ENCODE results near the gene ELAVL4. TPM values are rescaled to one million over a fixed set of nuclear protein-coding genes. Genes with fewer than 3 reads are reported as not detected.

ELAVL4 gene
- total RNA-seq, 1 donor from 2014 or later: 0.13 TPM

- DNase-seq (ENCODE audit: low spot score) (no peak), ATAC-seq (no peak)
- intact Hi-C loops (cut with DNase I): no loop called here
Measured at GRCh38 chr1:50228871-50229384, 120.2 kb downstream of the ELAVL4 start.

- DNase-seq (ENCODE audit: low spot score) (no peak), ATAC-seq (no peak)
- intact Hi-C loops (cut with DNase I): no loop called here
Measured at GRCh38 chr1:50231209-50231608, 122.5 kb downstream of the ELAVL4 start.

- DNase-seq (ENCODE audit: low spot score) (no peak), ATAC-seq (no peak)
- intact Hi-C loops (cut with DNase I): no loop called here
Measured at GRCh38 chr1:50232336-50232735, 123.6 kb downstream of the ELAVL4 start.

GRCh38 chr1:50236656-50237055, 127.9 kb downstream of the ELAVL4 start:
- intact Hi-C loops (cut with DNase I): no loop called here
- no peak for DNase-seq (ENCODE audit: low spot score)
- ATAC-seq: no peak

DNA sequence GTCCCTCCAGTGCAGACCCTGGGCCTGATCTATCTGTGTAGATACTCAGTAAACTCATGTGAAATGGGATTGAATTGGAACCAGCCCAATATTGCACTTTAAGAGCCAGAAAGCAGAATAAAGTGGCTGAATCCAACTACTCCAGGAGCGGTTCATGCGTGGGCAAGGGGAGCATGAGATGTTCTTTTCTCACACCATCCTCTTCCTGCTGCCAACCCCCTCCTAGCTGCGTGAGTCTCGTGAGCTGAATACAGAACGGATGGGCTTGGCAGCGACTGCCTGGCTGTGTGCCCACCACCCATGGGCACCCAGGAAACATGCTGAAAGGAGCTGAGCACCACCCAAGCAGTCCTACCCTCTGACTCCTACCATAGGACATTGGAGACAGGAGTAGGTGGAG, 128.3 kb downstream of the ELAVL4 start:
- intact Hi-C loops (cut with DNase I): no loop called here
- no peak for ATAC-seq
- no peak for DNase-seq (ENCODE audit: low spot score)

DNA sequence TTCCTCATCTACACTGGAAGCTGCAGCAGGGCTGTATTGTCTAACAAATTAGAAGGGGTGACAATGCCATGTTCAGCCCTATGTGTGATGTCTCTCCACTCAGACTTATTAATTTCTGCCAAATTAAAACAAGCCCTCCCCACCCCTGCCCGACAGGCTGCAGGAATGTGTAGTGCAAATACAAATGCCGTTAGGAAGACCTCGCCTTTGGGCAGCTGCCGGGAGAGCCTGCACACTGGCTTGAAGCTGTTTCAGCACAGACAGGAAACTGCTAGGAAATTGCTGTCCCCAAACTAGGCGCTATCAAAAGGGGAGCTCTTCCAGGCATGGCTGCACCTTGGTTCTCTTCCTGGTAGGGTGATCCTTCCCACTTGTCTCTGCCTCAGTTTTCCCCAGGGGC, 135.2 kb downstream of the ELAVL4 start:
- intact Hi-C loops (cut with DNase I): no loop called here
- no peak for DNase-seq (ENCODE audit: low spot score)
- ATAC-seq: no peak

DNA sequence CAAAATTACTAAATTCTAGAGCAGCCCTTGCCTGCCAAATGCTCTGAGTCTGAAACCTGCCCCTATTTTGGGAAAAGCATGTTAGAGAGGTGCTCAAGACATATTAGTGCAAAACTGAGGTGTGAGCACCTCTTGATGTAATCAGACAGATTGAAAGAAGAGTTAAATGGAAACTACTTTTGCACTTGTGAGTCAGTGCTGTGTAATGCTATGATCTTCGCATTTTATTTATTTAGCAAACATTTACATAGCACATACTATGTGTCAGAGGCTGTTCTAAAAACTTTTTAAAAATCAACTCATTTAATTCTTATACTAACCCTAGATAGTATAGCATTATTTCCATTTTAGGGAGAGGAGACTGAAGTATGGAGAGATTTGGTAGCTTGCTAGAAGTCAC, 138.1 kb downstream of the ELAVL4 start:
- ATAC-seq (no peak), DNase-seq (ENCODE audit: low spot score) (no peak)
- intact Hi-C loops (cut with DNase I): no loop called here

DNA sequence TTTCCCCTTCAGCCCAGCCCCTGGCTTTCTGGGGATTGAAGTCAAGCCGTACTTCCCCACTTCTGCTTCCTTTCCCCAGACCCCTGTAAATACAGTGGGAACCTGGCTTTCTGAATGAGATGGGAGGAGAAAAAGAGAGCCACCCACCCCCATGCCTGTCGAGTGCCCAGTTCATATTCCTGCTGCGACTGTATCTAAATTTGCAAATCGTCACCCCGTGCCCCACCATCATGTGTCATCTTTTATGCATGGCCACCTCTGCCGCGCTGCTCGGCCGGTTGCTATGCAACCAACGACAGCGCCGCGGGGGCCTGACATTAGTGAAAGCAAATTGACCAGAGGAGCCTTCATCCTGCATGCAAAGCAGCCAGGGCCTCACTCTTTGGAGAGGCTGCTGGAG, 143.0 kb downstream of the ELAVL4 start:
- intact Hi-C loops (cut with DNase I): no loop called here
- DNase-seq (ENCODE audit: low spot score) (no peak), ATAC-seq (no peak)

DNA sequence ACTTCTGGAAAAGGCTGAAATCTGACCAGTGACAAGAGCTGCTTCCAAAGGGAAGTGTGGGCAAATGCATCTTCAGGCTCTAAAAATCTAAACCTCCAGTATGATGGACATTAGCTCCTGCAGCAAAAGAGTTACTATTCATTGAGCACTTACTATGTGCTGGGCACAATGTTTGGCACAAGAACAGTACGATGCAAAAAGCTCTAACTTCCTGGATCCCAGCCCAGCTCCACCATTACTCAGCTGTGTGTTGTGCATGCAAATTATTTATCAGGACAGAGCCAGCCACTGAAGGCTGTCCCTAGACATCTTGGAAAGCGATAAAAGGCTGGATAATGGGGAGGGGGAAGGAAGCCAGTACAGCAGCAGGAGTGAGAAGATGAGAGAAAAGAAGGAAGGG, 143.5 kb downstream of the ELAVL4 start:
- no peak for ATAC-seq
- intact Hi-C loops (cut with DNase I): no loop called here
- no peak for DNase-seq (ENCODE audit: low spot score)

Other genes with a start within 250 kb of the ELAVL4 start
- gene AGBL4, start 85.0 kb upstream of the ELAVL4 start, total RNA-seq: 1.3 TPM

All from sciatic nerve (tissue), 2 donors.